CD8-positive, alpha-beta memory T cell (primary cell): ENCODE measurements around the gene DHX30. TPM values are rescaled to one million over a fixed set of nuclear protein-coding genes. Genes with fewer than 3 reads are reported as not detected.

ENCODE experiments used
- CTCF ChIA-PET: fragments of 350-600 bp; sonication (Branson Sonifier 250); formaldehyde crosslinking; loops from one replicate; lab custom pipeline; 2021; ENCODE audit warnings: antibody characterized with exemption; lab: Charles Lee
- POLR2A ChIA-PET: fragments of 350-600 bp; sonication (Branson Sonifier 250); formaldehyde crosslinking; loops from one replicate; lab custom pipeline; 2021; ENCODE audit warnings: antibody characterized with exemption; lab: Charles Lee
- DNase-seq, 5 donors: peaks; one replicate each; pipeline versions ENCODE4 v3.0.0 to v3.0.0-alpha.2; 2020 to 2022; ENCODE audit warnings: mixed read lengths in 1 of 5
- H3K27ac ChIP-seq: one replicate; pipeline ENCODE4 v1.7.0; 2013; ENCODE audit warnings: low read depth, mild to moderate bottlenecking, low read length, moderate library complexity
- H3K27me3 ChIP-seq: 2 replicates; pipeline ENCODE4 v1.7.0; 2013; ENCODE audit warnings: low read length, mild to moderate bottlenecking; ENCODE audit not compliant: insufficient read depth, poor library complexity, severe bottlenecking
- H3K36me3 ChIP-seq: 2 replicates; pipeline ENCODE4 v1.7.0; 2013; ENCODE audit warnings: mild to moderate bottlenecking, low read length, moderate library complexity; ENCODE audit not compliant: insufficient read depth
- H3K4me1 ChIP-seq: 2 replicates; pipeline ENCODE4 v1.7.0; 2013; ENCODE audit warnings: mild to moderate bottlenecking, low read length, moderate library complexity; ENCODE audit not compliant: insufficient read depth
- H3K4me3 ChIP-seq: 2 replicates; pipeline ENCODE4 v1.7.0; 2013; ENCODE audit warnings: mild to moderate bottlenecking, low read length
- H3K9me3 ChIP-seq: 2 replicates; pipeline ENCODE4 v1.7.0; 2013; ENCODE audit warnings: mild to moderate bottlenecking, low read length
- H3K27ac Mint-ChIP-seq, 8 donors: one replicate each; pipeline ENCODE4 v1.8.0; 2020 to 2021; ENCODE audit warnings: mixed read lengths in 8 of 8, mild to moderate bottlenecking in 6 of 8, inconsistent platforms in 3 of 8, moderate library complexity in 3 of 8
- H3K27me3 Mint-ChIP-seq, 2 donors: one replicate each; pipeline ENCODE4 v1.8.0; 2020 to 2021; ENCODE audit warnings: mixed read lengths in 2 of 2, mild to moderate bottlenecking in 1 of 2, moderate library complexity in 1 of 2
- H3K36me3 Mint-ChIP-seq, 3 donors: one replicate each; pipeline ENCODE4 v1.8.0; 2020 to 2021; ENCODE audit warnings: mixed read lengths in 3 of 3, inconsistent platforms in 1 of 3, mild to moderate bottlenecking in 1 of 3
- H3K4me1 Mint-ChIP-seq, 3 donors: one replicate each; pipeline ENCODE4 v1.8.0; 2020 to 2021; ENCODE audit warnings: mixed read lengths in 3 of 3, inconsistent platforms in 1 of 3, mild to moderate bottlenecking in 1 of 3
- H3K4me3 Mint-ChIP-seq, 7 donors: one replicate each; pipeline ENCODE4 v1.8.0; 2020 to 2021; ENCODE audit warnings: mixed read lengths in 7 of 7, mild to moderate bottlenecking in 6 of 7, moderate library complexity in 4 of 7, inconsistent platforms in 2 of 7
- H3K9me3 Mint-ChIP-seq, 5 donors: one replicate each; pipeline ENCODE4 v1.8.0; 2020 to 2022; ENCODE audit warnings: mixed read lengths in 5 of 5, mild to moderate bottlenecking in 3 of 5, moderate library complexity in 2 of 5, inconsistent platforms in 1 of 5
- polyA plus RNA-seq: library from polyadenylated mRNA; unstranded; fragments of 300-500 nt; fragmentation: Illumina TruSeq; gene quantifications from one replicate; pipeline ENCODE4 v1.2.3, GENCODE V29; 2021
- total RNA-seq, 2 experiments: library from RNA; stranded (reverse); gene quantifications; one replicate each; pipeline ENCODE4 v1.2.3, GENCODE V29; 2021

Gene DHX30
- total and polyA plus RNA-seq, 3 experiments from 2014 or later: 48.3 to 117 (median 117) TPM

DNA sequence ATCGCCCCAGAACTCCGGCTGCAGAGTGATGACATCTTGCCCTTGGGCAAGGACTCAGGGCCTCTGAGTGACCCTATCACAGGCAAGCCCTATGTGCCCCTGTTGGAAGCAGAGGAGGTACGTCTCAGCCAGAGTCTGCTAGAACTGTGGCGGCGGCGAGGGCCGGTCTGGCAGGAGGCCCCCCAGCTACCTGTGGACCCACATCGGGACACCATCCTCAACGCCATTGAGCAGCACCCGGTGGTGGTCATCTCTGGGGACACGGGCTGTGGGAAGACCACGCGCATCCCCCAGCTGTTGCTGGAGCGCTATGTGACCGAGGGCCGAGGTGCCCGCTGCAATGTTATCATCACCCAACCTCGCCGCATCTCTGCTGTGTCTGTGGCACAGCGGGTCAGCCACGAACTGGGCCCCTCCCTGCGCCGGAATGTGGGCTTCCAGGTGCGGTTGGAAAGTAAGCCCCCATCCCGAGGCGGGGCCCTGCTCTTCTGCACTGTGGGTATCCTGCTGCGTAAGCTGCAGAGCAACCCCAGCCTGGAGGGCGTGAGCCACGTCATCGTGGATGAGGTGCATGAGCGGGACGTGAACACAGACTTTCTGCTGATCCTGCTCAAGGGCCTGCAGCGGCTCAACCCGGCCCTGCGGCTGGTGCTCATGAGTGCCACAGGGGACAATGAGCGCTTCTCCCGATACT, 43.4 kb downstream of the DHX30 start:
- CTCF ChIA-PET: no interaction called here
- POLR2A ChIA-PET: no interaction called here
- Mint-ChIP-seq H3K4me1 (no peaks in the 10 kb centered on the region), H3K36me3 (peaks cover 4 to 98% (median 4%) of the 10 kb centered on the region in 3 donors), H3K27me3 (no peaks in the 10 kb centered on the region), H3K9me3 (no peaks in the 10 kb centered on the region), H3K4me3 (no peak overlapping the region), H3K27ac (no peak overlapping the region)
- no peak overlapping the region for H3K27ac ChIP-seq
- H3K36me3 ChIP-seq: peaks cover 58% of the 10 kb centered on the region
- H3K9me3 ChIP-seq: no peaks in the 10 kb centered on the region
- no peaks in the 10 kb centered on the region for H3K27me3 ChIP-seq
- no peak overlapping the region for H3K4me3 ChIP-seq
- no peak for DNase-seq
- no peaks in the 10 kb centered on the region for H3K4me1 ChIP-seq

DNA sequence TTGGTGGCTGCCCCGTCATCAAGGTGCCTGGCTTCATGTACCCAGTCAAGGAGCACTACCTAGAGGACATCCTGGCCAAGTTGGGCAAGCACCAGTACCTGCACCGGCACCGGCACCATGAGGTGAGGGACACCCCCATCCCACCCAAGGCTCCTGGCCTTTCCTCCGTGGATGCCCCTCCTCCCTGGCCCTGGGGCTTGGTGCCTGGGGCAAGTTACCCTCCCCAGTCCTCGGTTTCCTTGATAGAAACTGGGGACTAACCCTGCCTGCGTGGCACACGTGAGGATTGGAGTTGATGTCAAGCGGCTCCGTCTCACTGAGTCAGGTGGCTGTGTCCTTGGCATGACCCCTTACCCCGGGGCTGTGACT, 43.9 kb downstream of the DHX30 start:
- H3K27ac ChIP-seq: no peak overlapping the region
- POLR2A ChIA-PET: no interaction called here
- peaks cover 2 to 97% (median 4%) of the 10 kb centered on the region in 3 donors for H3K36me3 Mint-ChIP-seq
- no peaks in the 10 kb centered on the region for H3K4me1 ChIP-seq
- H3K36me3 ChIP-seq: peaks cover 57% of the 10 kb centered on the region
- H3K27me3 Mint-ChIP-seq: no peaks in the 10 kb centered on the region
- DNase-seq: no peak
- no peaks in the 10 kb centered on the region for H3K9me3 Mint-ChIP-seq
- H3K27ac Mint-ChIP-seq: no peak overlapping the region
- no peaks in the 10 kb centered on the region for H3K27me3 ChIP-seq
- CTCF ChIA-PET: no interaction called here
- no peaks in the 10 kb centered on the region for H3K4me1 Mint-ChIP-seq
- H3K4me3 Mint-ChIP-seq: no peak overlapping the region
- H3K9me3 ChIP-seq: no peaks in the 10 kb centered on the region
- no peak overlapping the region for H3K4me3 ChIP-seq

DNA sequence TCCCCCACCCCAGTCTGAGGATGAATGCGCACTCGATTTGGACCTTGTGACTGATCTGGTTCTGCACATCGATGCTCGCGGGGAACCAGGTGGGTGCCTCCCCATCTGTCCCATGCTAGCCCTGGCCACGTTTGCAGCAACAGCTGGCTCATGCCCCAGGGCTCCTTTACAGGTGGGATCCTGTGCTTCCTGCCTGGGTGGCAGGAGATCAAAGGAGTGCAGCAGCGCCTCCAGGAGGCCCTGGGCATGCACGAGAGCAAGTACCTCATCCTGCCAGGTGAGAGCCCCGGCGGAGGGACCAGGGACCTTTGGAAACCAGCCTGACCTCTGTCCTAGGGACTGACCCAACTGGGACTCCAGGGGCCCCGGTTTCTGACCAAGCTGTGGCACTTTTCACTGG, 44.3 kb downstream of the DHX30 start:
- no peak overlapping the region for H3K27ac Mint-ChIP-seq
- CTCF ChIA-PET: no interaction called here
- H3K9me3 Mint-ChIP-seq: no peaks in the 10 kb centered on the region

GRCh38 chr3:47847801-47848518, 45.0 kb downstream of the DHX30 start:
- peak overlapping the region in 1 of 8 donors; percentile 76 for H3K27ac Mint-ChIP-seq
- CTCF ChIA-PET: no interaction called here

More for the DNA sequence above, 44.3 kb downstream of the DHX30 start:
- no peaks in the 10 kb centered on the region for H3K27me3 ChIP-seq
- no peak for DNase-seq
- peaks cover 55% of the 10 kb centered on the region for H3K36me3 ChIP-seq
- no peaks in the 10 kb centered on the region for H3K27me3 Mint-ChIP-seq
- H3K4me3 ChIP-seq: no peak overlapping the region
- H3K9me3 ChIP-seq: no peaks in the 10 kb centered on the region
- no peaks in the 10 kb centered on the region for H3K4me1 ChIP-seq
- POLR2A ChIA-PET: no interaction called here
- H3K36me3 Mint-ChIP-seq: peaks cover 2 to 97% (median 4%) of the 10 kb centered on the region in 3 donors
- H3K4me1 Mint-ChIP-seq: no peaks in the 10 kb centered on the region
- H3K27ac ChIP-seq: no peak overlapping the region
- H3K4me3 Mint-ChIP-seq: no peak overlapping the region

GRCh38 chr3:47848599-47849117, 45.7 kb downstream of the DHX30 start:
- ChIA-PET CTCF (no interaction called here), POLR2A (no interaction called here)
- Histone ChIP-seq H3K27me3 (no peaks in the 10 kb centered on the region), H3K9me3 (no peaks in the 10 kb centered on the region), H3K36me3 (peaks cover 42% of the 10 kb centered on the region), H3K4me3 (no peak overlapping the region), H3K27ac (no peak overlapping the region), H3K4me1 (no peaks in the 10 kb centered on the region)
- H3K9me3 Mint-ChIP-seq: no peaks in the 10 kb centered on the region
- H3K4me1 Mint-ChIP-seq: no peaks in the 10 kb centered on the region
- no peak for DNase-seq
- no peak overlapping the region for H3K27ac Mint-ChIP-seq
- no peak overlapping the region for H3K4me3 Mint-ChIP-seq
- H3K36me3 Mint-ChIP-seq: peaks cover 3 to 91% (median 4%) of the 10 kb centered on the region in 3 donors
- no peaks in the 10 kb centered on the region for H3K27me3 Mint-ChIP-seq

More at GRCh38 chr3:47847801-47848518, 45.0 kb downstream of the DHX30 start:
- H3K4me1 ChIP-seq: no peaks in the 10 kb centered on the region
- POLR2A ChIA-PET: no interaction called here
- H3K27ac ChIP-seq: no peak overlapping the region
- peaks cover 48% of the 10 kb centered on the region for H3K36me3 ChIP-seq
- DNase-seq: no peak
- Mint-ChIP-seq H3K36me3 (peaks cover 2 to 95% (median 4%) of the 10 kb centered on the region in 3 donors), H3K9me3 (no peaks in the 10 kb centered on the region), H3K27me3 (no peaks in the 10 kb centered on the region), H3K4me1 (no peaks in the 10 kb centered on the region), H3K4me3 (no peak overlapping the region)
- no peak overlapping the region for H3K4me3 ChIP-seq
- no peaks in the 10 kb centered on the region for H3K9me3 ChIP-seq
- H3K27me3 ChIP-seq: no peaks in the 10 kb centered on the region

- CTCF ChIA-PET: no interaction called here
- POLR2A ChIA-PET: no interaction called here
Observed at GRCh38 chr3:47849186-47849698, 46.3 kb downstream of the DHX30 start.

GRCh38 chr3:47849699-47850563, 47.0 kb downstream of the DHX30 start:
- Histone ChIP-seq H3K27me3 (no peaks in the 10 kb centered on the region), H3K9me3 (no peaks in the 10 kb centered on the region), H3K36me3 (peaks cover 30% of the 10 kb centered on the region), H3K27ac (no peak overlapping the region), H3K4me3 (no peak overlapping the region), H3K4me1 (no peaks in the 10 kb centered on the region)
- no peak for DNase-seq
- CTCF ChIA-PET: no interaction called here
- Mint-ChIP-seq H3K27me3 (no peaks in the 10 kb centered on the region), H3K9me3 (no peaks in the 10 kb centered on the region), H3K4me1 (no peaks in the 10 kb centered on the region), H3K27ac (peak overlapping the region in 3 of 8 donors; percentile 8 to 47 (median 14)), H3K36me3 (peaks cover 0 to 91% (median 3%) of the 10 kb centered on the region in 3 donors), H3K4me3 (no peak overlapping the region)
- POLR2A ChIA-PET: interaction anchor here (0.6 kb wide), 1 partner anchor 12 kb away, joined by 5 read pairs; no protein-coding TSS in a partner anchor

More at GRCh38 chr3:47849186-47849698, 46.3 kb downstream of the DHX30 start:
- Histone ChIP-seq H3K4me1 (no peaks in the 10 kb centered on the region), H3K27ac (no peak overlapping the region), H3K4me3 (no peak overlapping the region), H3K27me3 (no peaks in the 10 kb centered on the region), H3K36me3 (peaks cover 36% of the 10 kb centered on the region), H3K9me3 (no peaks in the 10 kb centered on the region)
- H3K27me3 Mint-ChIP-seq: no peaks in the 10 kb centered on the region
- no peak overlapping the region for H3K4me3 Mint-ChIP-seq
- DNase-seq: no peak
- no peaks in the 10 kb centered on the region for H3K9me3 Mint-ChIP-seq
- peaks cover 3 to 91% (median 4%) of the 10 kb centered on the region in 3 donors for H3K36me3 Mint-ChIP-seq
- H3K4me1 Mint-ChIP-seq: no peaks in the 10 kb centered on the region
- H3K27ac Mint-ChIP-seq: no peak overlapping the region
